K562 (cell line): ENCODE results near the gene ATRIP. TPM values are rescaled to one million over a fixed set of nuclear protein-coding genes. Genes with fewer than 3 reads are reported as not detected.

Source experiments
- ASH1L ChIP-seq: fragments of 450-650 bp; IDR thresholded peaks from 2 replicates; pipeline ENCODE4 v1.6.1; 2018; ENCODE audit warnings: borderline replicate concordance, mild to moderate bottlenecking, low read depth; ENCODE audit not compliant: partially characterized antibody
- FOS ChIP-seq: IDR thresholded peaks from 3 replicates; pipeline ENCODE4 v1.6.1; 2011; ENCODE audit not compliant: insufficient read length; ENCODE audit errors: extremely low read depth
- HDAC1 ChIP-seq, 2 experiments: fragments of 450-650 bp; IDR thresholded peaks; 2 replicates each; pipeline ENCODE4 v1.6.1; 2016 to 2017; ENCODE audit warnings: inconsistent platforms in 1 of 2, mild to moderate bottlenecking in 1 of 2, moderate library complexity in 1 of 2
- HOMEZ ChIP-seq: fragments of 250-450 bp; sonication (Bioruptor Pico); IDR thresholded peaks from 2 replicates; pipeline ENCODE4 v1.4.0; 2020; ENCODE audit warnings: mild to moderate bottlenecking, moderate library complexity
- HOXB6 ChIP-seq: fragments of 250-450 bp; sonication (Bioruptor Pico); IDR thresholded peaks from 2 replicates; pipeline ENCODE4 v1.5.1; 2022; ENCODE audit warnings: mild to moderate bottlenecking, borderline replicate concordance
- LARP7 ChIP-seq: fragments of 450-650 bp; IDR thresholded peaks from 2 replicates; pipeline ENCODE4 v1.6.1; 2016
- MAFK ChIP-seq: IDR thresholded peaks from 2 replicates; pipeline ENCODE4 v1.6.1; 2011; ENCODE audit warnings: low read length, improper control_type of control experiment
- PRPF4 ChIP-seq: fragments of 200-400 bp; formaldehyde crosslinking; IDR thresholded peaks from one replicate; pipeline ENCODE4 v1.6.1; 2017; ENCODE audit warnings: low read length, low read depth, mild to moderate bottlenecking; ENCODE audit not compliant: insufficient read depth, poor library complexity, severe bottlenecking
- RBM25 ChIP-seq: fragments of 200-400 bp; formaldehyde crosslinking; IDR thresholded peaks from 2 replicates; pipeline ENCODE4 v1.6.1; 2018; ENCODE audit warnings: low read length, low read depth, moderate library complexity; ENCODE audit not compliant: severe bottlenecking
- SP1 ChIP-seq: sonication (generic); formaldehyde crosslinking; IDR thresholded peaks from 2 replicates; pipeline ENCODE4 v1.8.1; 2022; ENCODE audit warnings: mild to moderate bottlenecking, missing genetic modification reagents
- USF2 ChIP-seq: sonication (generic); formaldehyde crosslinking; IDR thresholded peaks from 2 replicates; pipeline ENCODE4 v1.5.0; 2020; ENCODE audit warnings: missing genetic modification reagents
- ZC3H8 ChIP-seq: fragments of 450-650 bp; IDR thresholded peaks from 2 replicates; pipeline ENCODE4 v1.6.1; 2017
- ZNF232 ChIP-seq: sonication (generic); formaldehyde crosslinking; IDR thresholded peaks from 2 replicates; pipeline ENCODE4 v1.8.0; 2022; ENCODE audit warnings: mild to moderate bottlenecking, missing genetic modification reagents
- polyA plus RNA-seq, 8 experiments: library from polyadenylated mRNA; depleted of rRNA in 4 of 8; stranded (reverse) in 5 of 8; unstranded in 3 of 8; fragments of >200 nt; fragmentation: Nextera tagmentation in 2 of 8; fragmentation: Illumina TruSeq in 1 of 8; extraction: Ambion mirVana in 2 of 8; extraction: Trizol in 1 of 8; gene quantifications; 2 replicates each; pipeline versions ENCODE4 v1.2.1 to v1.2.3, GENCODE V29; 2011 to 2014; ENCODE audit warnings: inconsistent platforms in 1 of 8, missing spikeins in 1 of 8
- total RNA-seq, 7 experiments: library from RNA; depleted of rRNA in 6 of 7; stranded (reverse); fragments of >200 nt in 6 of 7; fragmentation: Illumina TruSeq in 2 of 7; extraction: Trizol in 2 of 7; gene quantifications; 2 replicates each; pipeline versions ENCODE4 v1.2.1 to v1.2.3, GENCODE V29; 2011 to 2021; ENCODE audit warnings: low replicate concordance in 1 of 7
- TF ChIP-seq, protein P1 (sequence below): fragments of 250-450 bp; sonication (Bioruptor Pico); IDR thresholded peaks from 2 replicates; pipeline ENCODE4 v1.5.1; 2021; ENCODE audit warnings: mild to moderate bottlenecking
- TF ChIP-seq, protein P2 (sequence below), 2 experiments: fragments of 200-800 bp in 1 of 2; sonication (Bioruptor generic) in 1 of 2; sonication (generic) in 1 of 2; formaldehyde crosslinking in 1 of 2; IDR thresholded peaks in 1 of 2; conservative IDR thresholded peaks in 1 of 2; 2 replicates each; pipeline versions ENCODE4 v1.5.0 to v1.6.1; 2016 to 2020; ENCODE audit warnings: missing compliant biosample characterization in 1 of 2, missing genetic modification characterization in 1 of 2, missing genetic modification reagents in 1 of 2
- TF ChIP-seq, protein P3 (sequence below), 2 experiments: IDR thresholded peaks in 1 of 2; conservative IDR thresholded peaks in 1 of 2; 2 replicates each; pipeline ENCODE4 v1.6.1; 2016; ENCODE audit warnings: low read depth in 2 of 2, mild to moderate bottlenecking in 1 of 2, missing compliant biosample characterization in 1 of 2, missing genetic modification characterization in 1 of 2, moderate library complexity in 1 of 2
- TF ChIP-seq, protein P4 (sequence below): sonication (generic); formaldehyde crosslinking; IDR thresholded peaks from 2 replicates; pipeline ENCODE4 v1.8.0; 2022; ENCODE audit warnings: mild to moderate bottlenecking, missing genetic modification reagents

Gene ATRIP
- total and polyA plus RNA-seq, 9 of the 15 experiments (the other 6 are each of a cell fraction or from before 2014, with no cell fraction given) = 1.7 to 15.7 (median 10.5) TPM

- TF ChIP-seq, protein P1, sequence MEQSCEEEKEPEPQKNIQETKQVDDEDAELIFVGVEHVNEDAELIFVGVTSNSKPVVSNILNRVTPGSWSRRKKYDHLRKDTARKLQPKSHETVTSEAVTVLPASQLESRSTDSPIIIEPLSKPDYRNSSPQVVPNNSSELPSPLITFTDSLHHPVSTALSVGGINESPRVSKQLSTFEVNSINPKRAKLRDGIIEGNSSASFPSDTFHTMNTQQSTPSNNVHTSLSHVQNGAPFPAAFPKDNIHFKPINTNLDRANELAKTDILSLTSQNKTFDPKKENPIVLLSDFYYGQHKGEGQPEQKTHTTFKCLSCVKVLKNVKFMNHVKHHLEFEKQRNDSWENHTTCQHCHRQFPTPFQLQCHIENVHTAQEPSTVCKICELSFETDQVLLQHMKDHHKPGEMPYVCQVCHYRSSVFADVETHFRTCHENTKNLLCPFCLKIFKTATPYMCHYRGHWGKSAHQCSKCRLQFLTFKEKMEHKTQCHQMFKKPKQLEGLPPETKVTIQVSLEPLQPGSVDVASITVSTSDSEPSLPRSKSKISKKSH (CRISPR knock-in tag) = no peak
- TF ChIP-seq RBM25 = no peak
- no peak for TF ChIP-seq ZC3H8
- TF ChIP-seq, protein P2, sequence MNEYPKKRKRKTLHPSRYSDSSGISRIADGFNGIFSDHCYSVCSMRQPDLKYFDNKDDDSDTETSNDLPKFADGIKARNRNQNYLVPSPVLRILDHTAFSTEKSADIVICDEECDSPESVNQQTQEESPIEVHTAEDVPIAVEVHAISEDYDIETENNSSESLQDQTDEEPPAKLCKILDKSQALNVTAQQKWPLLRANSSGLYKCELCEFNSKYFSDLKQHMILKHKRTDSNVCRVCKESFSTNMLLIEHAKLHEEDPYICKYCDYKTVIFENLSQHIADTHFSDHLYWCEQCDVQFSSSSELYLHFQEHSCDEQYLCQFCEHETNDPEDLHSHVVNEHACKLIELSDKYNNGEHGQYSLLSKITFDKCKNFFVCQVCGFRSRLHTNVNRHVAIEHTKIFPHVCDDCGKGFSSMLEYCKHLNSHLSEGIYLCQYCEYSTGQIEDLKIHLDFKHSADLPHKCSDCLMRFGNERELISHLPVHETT (CRISPR knock-in tag; conservative IDR thresholded peaks at IDR 0.05 in 1 of 2, IDR thresholded peaks at IDR 0.05 in 1 of 2) = 0 out of 4 replicates have a peak, but pooled peaks of 1 of the 2 experiments have one; percentile 45
- TF ChIP-seq, protein P3, sequence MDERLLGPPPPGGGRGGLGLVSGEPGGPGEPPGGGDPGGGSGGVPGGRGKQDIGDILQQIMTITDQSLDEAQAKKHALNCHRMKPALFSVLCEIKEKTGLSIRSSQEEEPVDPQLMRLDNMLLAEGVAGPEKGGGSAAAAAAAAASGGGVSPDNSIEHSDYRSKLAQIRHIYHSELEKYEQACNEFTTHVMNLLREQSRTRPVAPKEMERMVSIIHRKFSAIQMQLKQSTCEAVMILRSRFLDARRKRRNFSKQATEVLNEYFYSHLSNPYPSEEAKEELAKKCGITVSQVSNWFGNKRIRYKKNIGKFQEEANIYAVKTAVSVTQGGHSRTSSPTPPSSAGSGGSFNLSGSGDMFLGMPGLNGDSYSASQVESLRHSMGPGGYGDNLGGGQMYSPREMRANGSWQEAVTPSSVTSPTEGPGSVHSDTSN (CRISPR knock-in tag; IDR thresholded peaks at IDR 0.05; ENCODE audit: low read depth) = no peak
- TF ChIP-seq, protein P3 (tag; conservative IDR thresholded peaks at IDR 0.05; ENCODE audit: low read depth) = no peak
- no peak for TF ChIP-seq ZNF232 (CRISPR knock-in tag)
- TF ChIP-seq, protein P4, sequence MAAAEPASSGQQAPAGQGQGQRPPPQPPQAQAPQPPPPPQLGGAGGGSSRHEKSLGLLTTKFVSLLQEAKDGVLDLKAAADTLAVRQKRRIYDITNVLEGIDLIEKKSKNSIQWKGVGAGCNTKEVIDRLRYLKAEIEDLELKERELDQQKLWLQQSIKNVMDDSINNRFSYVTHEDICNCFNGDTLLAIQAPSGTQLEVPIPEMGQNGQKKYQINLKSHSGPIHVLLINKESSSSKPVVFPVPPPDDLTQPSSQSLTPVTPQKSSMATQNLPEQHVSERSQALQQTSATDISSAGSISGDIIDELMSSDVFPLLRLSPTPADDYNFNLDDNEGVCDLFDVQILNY (CRISPR knock-in tag) = no peak
- peak in 1 of 2 experiments; percentile 70; a peak in 2 of 4 replicates for TF ChIP-seq HDAC1 (IDR thresholded peaks at IDR 0.05)
- no peak for TF ChIP-seq PRPF4
- peak; percentile 65 for TF ChIP-seq SP1 (CRISPR knock-in tag)
- no peak for TF ChIP-seq HOMEZ (CRISPR knock-in tag)
- TF ChIP-seq LARP7 = no peak
- no peak for TF ChIP-seq ASH1L
- no peak for TF ChIP-seq FOS
- no peak for TF ChIP-seq USF2 (CRISPR knock-in tag)
- TF ChIP-seq MAFK = no peak
- TF ChIP-seq HOXB6 (CRISPR knock-in tag) = no peak
Measured at GRCh38 chr3:48472923-48473616, 26.5 kb downstream of the ATRIP start (continued).
